ENCODE data around the gene PCDHGC4. TPM values are rescaled to one million over a fixed set of nuclear protein-coding genes. Genes with fewer than 3 reads are reported as not detected.
A peak's percentile ranks its signal among the peaks of the same experiment; 100 is the strongest.

PCDHGC4 gene
- total and polyA plus RNA-seq, 12 donors: 0.03 to 6.1 (median 1.4) TPM

GRCh38 chr5:141528291-141528984 is 43.6 kb downstream of the PCDHGC4 start:
- 36 to 50% (median 46%) methylated on average over 11 of the region's 11 CpGs for WGBS, 4 donors
- DNase-seq: peak; percentile 65 to 91 (median 81)
- H3K36me3 ChIP-seq (replicated peaks in 1 of 2): peaks cover 0 to 18% of the 10 kb centered on the region in 2 donors
- peak overlapping the region; percentile 61 to 94 (median 81) for H3K27ac ChIP-seq
- intact Hi-C loops (cut with DNase I): loop anchor here (10.0 kb wide), 2 partner anchors 104 to 114 kb away; partner anchors contain the start of genes PCDHGA10 (in 1 of the 2), PCDHGA11 (in 1 of the 2) and PCDHGB7 (in 1 of the 2)
- TF ChIP-seq POLR2A (IDR thresholded peaks at IDR 0.05) (peak in 1 of 2 donors; percentile 48), CTCF (IDR thresholded peaks at IDR 0.05) (no peak)
- no peaks in the 10 kb centered on the region for H3K9me3 ChIP-seq (replicated peaks in 1 of 3)
- no peaks in the 10 kb centered on the region for H3K27me3 ChIP-seq
- H3K4me3 ChIP-seq: no peak overlapping the region
- H3K4me1 ChIP-seq (replicated peaks in 1 of 2): peaks cover 30 to 37% of the 10 kb centered on the region in 2 donors

- no peaks in the 10 kb centered on the region for H3K27me3 ChIP-seq
- peak overlapping the region; percentile 61 to 94 (median 81) for H3K27ac ChIP-seq
- peaks cover 0 to 24% of the 10 kb centered on the region in 2 donors for H3K36me3 ChIP-seq (replicated peaks in 1 of 2)
- H3K9me3 ChIP-seq (replicated peaks in 1 of 3): no peaks in the 10 kb centered on the region
- TF ChIP-seq POLR2A (IDR thresholded peaks at IDR 0.05) (no peak), CTCF (IDR thresholded peaks at IDR 0.05) (peak in 1 of 6 experiments; percentile 6)
- H3K4me3 ChIP-seq: no peak overlapping the region
- peaks cover 30 to 35% of the 10 kb centered on the region in 2 donors for H3K4me1 ChIP-seq (replicated peaks in 1 of 2)
- peak in 5 of 7 donors; percentile 64 to 84 (median 80) for DNase-seq
- WGBS, 4 donors: 38 to 46% (median 42%) methylated on average over 5 of the region's 5 CpGs
- intact Hi-C loops (cut with DNase I): loop anchor here (10.0 kb wide), 2 partner anchors 104 to 114 kb away; partner anchors contain the start of genes PCDHGA10 (in 1 of the 2), PCDHGA11 (in 1 of the 2) and PCDHGB7 (in 1 of the 2)
Observed at GRCh38 chr5:141529002-141529401, 44.2 kb downstream of the PCDHGC4 start.

GRCh38 chr5:141529873-141530272 is 45.0 kb downstream of the PCDHGC4 start:
- intact Hi-C loops (cut with DNase I): loop anchor here (10.0 kb wide), 2 partner anchors 105 to 115 kb away; partner anchors contain the start of genes PCDHGA10 (in 1 of the 2), PCDHGA11 (in 1 of the 2) and PCDHGB7 (in 1 of the 2)
- peak overlapping the region; percentile 61 to 94 (median 81) for H3K27ac ChIP-seq
- 74 to 86% (median 80%) methylated on average over 7 of the region's 7 CpGs for WGBS, 4 donors
- DNase-seq: no peak
- H3K27me3 ChIP-seq: no peaks in the 10 kb centered on the region
- H3K4me3 ChIP-seq: no peak overlapping the region
- H3K36me3 ChIP-seq (replicated peaks in 1 of 2): peaks cover 0 to 25% of the 10 kb centered on the region in 2 donors
- TF ChIP-seq POLR2A (IDR thresholded peaks at IDR 0.05) (no peak), CTCF (IDR thresholded peaks at IDR 0.05) (no peak)
- peaks cover 24 to 27% of the 10 kb centered on the region in 2 donors for H3K4me1 ChIP-seq (replicated peaks in 1 of 2)
- no peaks in the 10 kb centered on the region for H3K9me3 ChIP-seq (replicated peaks in 1 of 3)

GRCh38 chr5:141532726-141533125 is 47.9 kb downstream of the PCDHGC4 start:
- WGBS, 4 donors: 95 to 100% (median 98%) methylated on average over 1 of the region's 1 CpG
- intact Hi-C loops (cut with DNase I): no loop called here
- no peak overlapping the region for H3K4me3 ChIP-seq
- no peaks in the 10 kb centered on the region for H3K27me3 ChIP-seq
- H3K9me3 ChIP-seq (replicated peaks in 1 of 3): no peaks in the 10 kb centered on the region
- TF ChIP-seq POLR2A (IDR thresholded peaks at IDR 0.05): no peak
- H3K4me1 ChIP-seq (replicated peaks in 1 of 2): peaks cover 23 to 24% of the 10 kb centered on the region in 2 donors
- H3K27ac ChIP-seq: no peak overlapping the region
- DNase-seq: no peak
- peaks cover 0 to 14% of the 10 kb centered on the region in 2 donors for H3K36me3 ChIP-seq (replicated peaks in 1 of 2)

Data from adrenal gland (tissue), 12 donors.